HG03135 (cell line): ENCODE measurements around the gene TTLL4.
"Not testable (repeated sequence)": the region's sequence is repeated elsewhere in the genome, so short reads cannot be mapped to it uniquely, and the experiment has no call there.

Experiments used
- ATAC-seq: cut with Tn5 transposase; IDR thresholded peaks from one replicate; pipeline ENCODE4 v1.9.1; 2021; ENCODE audit warnings: mild to moderate bottlenecking, moderate library complexity; ENCODE audit not compliant: unreplicated experiment

Gene TTLL4

GRCh38 chr2:218744615-218745014 lies 34.0 kb downstream of the TTLL4 start:
- no peak for ATAC-seq

DNA sequence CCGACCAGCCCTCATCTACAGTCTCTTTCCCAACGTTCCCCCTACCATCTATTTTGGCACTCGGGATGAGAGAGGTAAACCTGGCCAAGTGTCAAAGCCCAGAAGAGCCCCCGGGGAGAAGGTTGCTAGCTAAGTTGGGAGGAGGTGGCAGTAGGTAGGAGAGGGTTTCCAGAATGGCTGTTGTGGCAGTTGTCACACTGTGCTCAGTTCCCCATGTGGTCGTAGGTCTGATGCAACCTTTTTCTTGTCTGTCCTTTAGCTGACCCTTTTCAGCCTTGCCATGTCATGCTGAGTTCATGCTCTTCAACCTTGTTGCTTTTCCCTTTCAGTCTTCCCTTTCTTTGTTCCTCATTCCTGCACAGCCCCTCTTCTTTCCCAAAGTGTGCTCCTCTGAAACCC lies 34.5 kb downstream of the TTLL4 start:
- no peak for ATAC-seq

GRCh38 chr2:218745559-218746469 lies 35.2 kb downstream of the TTLL4 start:
- no peak for ATAC-seq

DNA sequence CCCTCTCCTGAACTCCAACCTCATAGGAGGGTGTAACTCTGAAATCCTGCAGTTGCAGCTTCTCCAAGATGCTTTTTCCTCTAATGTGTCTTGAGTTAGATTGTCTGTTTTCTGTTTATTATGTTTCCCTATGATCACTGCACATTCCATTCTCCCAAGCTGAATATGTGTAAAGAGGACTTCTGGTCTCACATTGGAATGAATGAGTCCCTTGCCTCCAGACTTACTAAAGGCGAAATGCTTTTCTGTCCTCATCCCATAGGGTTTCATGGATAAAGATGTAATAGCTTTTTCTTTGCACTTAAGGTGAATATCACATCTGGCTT lies 35.8 kb downstream of the TTLL4 start:
- no peak for ATAC-seq

DNA sequence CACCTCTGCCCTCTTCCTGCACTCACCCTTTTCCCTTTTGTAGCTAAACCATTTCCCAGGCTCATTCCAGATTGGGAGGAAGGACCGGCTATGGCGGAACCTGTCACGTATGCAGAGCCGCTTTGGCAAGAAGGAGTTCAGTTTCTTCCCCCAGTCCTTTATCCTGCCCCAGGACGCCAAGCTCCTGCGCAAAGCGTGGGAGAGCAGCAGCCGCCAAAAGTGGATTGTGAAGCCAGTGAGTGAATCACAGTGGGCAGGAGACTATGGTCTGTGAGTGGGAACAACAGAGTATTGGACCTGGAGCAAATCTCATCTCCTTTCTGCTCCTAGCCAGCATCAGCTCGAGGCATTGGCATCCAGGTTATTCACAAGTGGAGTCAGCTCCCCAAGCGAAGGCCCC lies 36.3 kb downstream of the TTLL4 start:
- no peak for ATAC-seq

GRCh38 chr2:218748741-218749441 lies 38.3 kb downstream of the TTLL4 start:
- no peak for ATAC-seq

- no peak for ATAC-seq
These were observed 43.6 kb downstream of the TTLL4 start for GRCh38 chr2:218754201-218754600.

GRCh38 chr2:218754781-218755180 lies 44.1 kb downstream of the TTLL4 start:
- no peak for ATAC-seq

DNA sequence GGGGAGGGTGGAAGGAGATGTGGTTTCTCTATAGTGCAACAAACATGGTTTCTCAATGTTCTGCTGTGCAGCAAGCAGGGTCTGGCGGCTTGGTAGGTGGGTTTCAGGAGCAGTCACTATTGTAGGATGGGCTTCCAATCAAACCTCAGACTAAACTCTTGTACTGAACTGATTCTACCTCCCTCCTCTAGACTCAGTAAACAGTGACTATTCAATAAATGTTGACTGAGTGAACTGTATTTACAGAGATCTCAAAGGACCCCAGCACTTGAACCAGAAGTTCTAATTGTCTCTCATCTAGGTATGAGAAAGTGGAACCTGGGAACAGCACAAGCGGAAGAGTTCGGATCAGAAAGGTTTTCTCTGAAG lies 44.5 kb downstream of the TTLL4 start:
- no peak for ATAC-seq

DNA sequence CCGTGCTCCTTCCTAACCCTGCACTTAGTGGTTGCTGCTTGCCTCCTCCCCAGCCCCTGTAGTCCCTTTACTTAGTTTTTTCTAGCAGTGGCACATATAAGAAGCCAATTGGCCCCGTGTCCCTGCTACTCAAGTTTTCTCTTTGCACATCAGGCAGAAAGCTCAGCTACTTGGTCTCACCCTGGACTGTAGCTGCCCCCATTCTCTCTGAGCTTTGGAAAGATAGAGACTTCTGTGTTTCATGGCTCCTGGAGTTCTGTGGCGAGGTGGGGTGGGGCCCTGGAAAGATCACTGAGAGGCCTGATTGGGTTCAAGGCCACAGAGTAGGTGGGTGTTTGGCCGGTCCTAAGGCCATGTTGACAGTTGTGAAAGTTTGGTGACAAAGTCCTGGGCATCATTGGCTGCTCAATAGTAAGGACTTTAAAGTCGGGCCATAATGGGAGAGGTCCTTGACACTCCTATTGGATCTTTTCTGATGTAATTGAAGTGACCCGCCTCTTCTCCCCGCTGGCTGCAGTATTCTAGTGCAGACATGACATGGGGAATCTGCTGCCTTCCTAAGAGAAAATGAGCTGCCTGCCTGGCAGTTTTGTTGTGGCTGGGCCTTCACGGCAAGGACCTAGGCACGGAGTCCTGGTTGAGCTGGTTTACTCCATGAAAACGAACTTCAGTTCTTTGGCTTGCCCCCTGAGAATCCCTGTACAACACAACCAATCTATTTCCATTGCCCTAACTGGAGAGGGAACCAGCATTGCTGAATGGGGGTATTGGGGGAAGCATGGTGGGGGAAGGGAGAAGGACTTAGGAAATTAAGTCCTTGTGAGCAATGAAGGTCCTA lies 45.2 kb downstream of the TTLL4 start:
- ATAC-seq = no peak

- ATAC-seq = no peak
These were observed 46.2 kb downstream of the TTLL4 start for GRCh38 chr2:218756599-218757377.

DNA sequence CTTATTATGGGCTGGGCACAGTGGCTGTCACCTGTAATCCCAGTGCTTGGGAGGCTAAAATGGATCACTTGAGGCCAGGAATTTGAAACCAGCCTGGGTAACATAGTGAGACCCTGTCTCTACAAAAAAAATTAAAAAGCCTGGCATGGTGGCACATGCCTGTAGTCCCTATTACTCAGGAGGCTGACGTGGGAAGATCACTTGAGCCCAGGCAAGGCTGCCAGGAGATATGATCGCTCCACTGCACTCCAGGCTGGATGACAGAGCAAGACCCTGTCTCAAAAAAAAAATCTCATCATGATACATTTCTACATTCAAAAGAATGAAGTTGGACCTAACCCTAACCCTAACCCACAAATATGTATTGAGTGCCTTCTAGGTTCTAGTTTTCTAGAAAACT lies 51.2 kb downstream of the TTLL4 start:
- ATAC-seq = no peak

GRCh38 chr2:218772759-218773158 lies 62.1 kb downstream of the TTLL4 start:
- not testable (repeated sequence) for ATAC-seq

DNA sequence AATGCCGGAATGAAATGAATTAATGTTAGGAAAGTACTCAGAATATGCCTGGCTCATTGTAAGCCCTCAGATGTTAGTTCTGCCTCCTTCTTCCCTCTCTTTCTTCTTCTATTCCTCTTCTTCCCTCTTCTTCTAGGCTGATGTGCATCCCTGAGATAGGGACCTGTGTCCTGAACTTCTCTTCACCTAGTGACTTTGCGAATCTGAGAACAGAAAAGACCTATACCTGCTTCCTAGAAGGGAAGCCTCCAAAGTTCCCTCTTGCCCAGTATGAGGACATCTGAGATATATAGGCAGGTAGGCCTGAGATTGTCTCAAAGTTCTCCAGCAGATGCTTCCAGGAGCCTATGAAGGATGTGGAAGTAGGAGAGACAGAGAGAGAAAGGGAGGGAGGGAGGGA lies 63.2 kb downstream of the TTLL4 start:
- no peak for ATAC-seq

DNA sequence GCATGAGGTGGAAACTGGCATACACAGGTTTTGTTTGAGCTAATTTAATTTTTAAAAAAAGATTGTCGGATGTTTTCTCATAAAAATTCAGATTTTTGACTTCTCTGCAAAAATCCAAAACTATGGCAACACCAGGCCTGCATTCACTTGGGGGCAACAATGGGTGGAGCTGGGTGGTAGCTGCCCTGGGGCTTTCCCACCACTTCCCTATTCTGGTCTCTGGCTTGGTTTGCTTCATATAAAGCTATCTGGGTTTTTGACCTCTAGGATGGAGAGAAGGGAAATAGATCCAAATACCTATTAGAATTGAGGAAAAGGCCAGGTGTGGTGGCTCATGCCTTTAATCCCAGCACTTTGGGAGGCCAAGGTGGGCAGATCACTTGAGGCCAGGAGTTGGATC lies 65.9 kb downstream of the TTLL4 start:
- no peak for ATAC-seq

GRCh38 chr2:218777276-218777990 lies 66.8 kb downstream of the TTLL4 start:
- ATAC-seq = no peak

- no peak for ATAC-seq
These were observed 69.4 kb downstream of the TTLL4 start for GRCh38 chr2:218780046-218780445.

GRCh38 chr2:218780851-218781690 lies 70.4 kb downstream of the TTLL4 start:
- ATAC-seq = no peak
